Measurements from ENCODE around the gene CHADL.
A peak's percentile ranks its signal among the peaks of the same experiment; 100 is the strongest.

DNA sequence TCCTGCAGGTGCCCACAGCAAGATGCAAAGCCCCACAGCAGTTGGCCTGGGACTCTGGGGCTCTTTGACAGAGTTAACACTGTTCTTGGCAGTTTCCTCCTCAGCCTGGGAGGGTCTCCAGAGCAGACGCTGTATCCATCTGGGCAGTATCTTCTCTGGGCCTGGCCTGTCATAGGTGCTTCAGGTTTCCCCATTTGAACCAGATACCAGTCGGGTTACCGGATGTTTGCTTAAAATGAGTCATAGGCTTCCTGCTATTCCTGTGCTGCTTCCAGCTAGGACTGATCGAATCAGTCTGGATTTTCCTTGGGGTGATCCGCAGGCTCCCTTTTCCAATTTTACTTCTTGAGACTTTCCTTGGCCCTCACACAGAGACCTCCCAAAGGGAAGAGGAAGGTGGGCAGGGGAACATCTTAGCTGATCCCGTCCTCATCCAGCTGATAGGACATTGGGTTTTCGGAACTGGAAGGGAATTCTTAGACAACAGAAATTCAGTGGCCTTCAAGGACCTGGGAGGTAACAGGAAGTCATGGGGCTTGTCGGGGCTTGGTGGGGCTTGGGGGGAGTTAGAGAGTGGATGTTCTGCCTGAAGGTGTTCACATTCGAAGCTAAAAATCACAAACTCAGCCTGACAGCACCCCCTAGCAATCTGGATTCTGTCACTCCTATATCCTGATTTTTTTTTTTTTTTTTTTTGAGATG is 47.7 kb upstream of the CHADL start:
- TF ChIP-seq CTCF (IDR thresholded peaks at IDR 0.05): no peak
- TF ChIP-seq POLR2A (IDR thresholded peaks at IDR 0.05): peak in 1 of 2 donors; percentile 38

Data from adrenal gland (tissue), 5 donors.